Inflammatory macrophage treated with lipopolysaccharide for 1 hour (primary cell): Measurements from ENCODE around the gene SORL1.
"Not testable (repeated sequence)": the region's sequence is repeated elsewhere in the genome, so short reads cannot be mapped to it uniquely, and the experiment has no call there.

Experiments used
- DNase-seq, 2 donors: peaks; one replicate each; pipeline ENCODE4 v3.0.0-alpha.2; 2020 to 2022

The SORL1 gene

GRCh38 chr11:121451986-121452608 is at the start of gene SORL1:
TSS of gene SORL1 (plus strand) at chr11:121452314. CDS start at chr11:121452332, 18 bp downstream.
- DNase-seq: peak; percentile 37 to 43

GRCh38 chr11:121405646-121406045 is 46.5 kb upstream of the SORL1 start:
- peak; percentile 40 to 42 for DNase-seq

GRCh38 chr11:121406291-121406690 is 45.8 kb upstream of the SORL1 start:
- DNase-seq: no peak

GRCh38 chr11:121408830-121409229 is 43.3 kb upstream of the SORL1 start:
- DNase-seq: no peak

GRCh38 chr11:121410041-121410440 is 42.1 kb upstream of the SORL1 start:
- not testable (repeated sequence) for DNase-seq

GRCh38 chr11:121411330-121411729 is 40.8 kb upstream of the SORL1 start:
- not testable (repeated sequence) for DNase-seq

GRCh38 chr11:121412000-121412587 is 40.0 kb upstream of the SORL1 start:
- no peak for DNase-seq

- no peak for DNase-seq
These were observed 39.3 kb upstream of the SORL1 start for GRCh38 chr11:121412711-121413415.

- DNase-seq: peak; percentile 49 to 56
These were observed 37.8 kb upstream of the SORL1 start for GRCh38 chr11:121414141-121414913.

GRCh38 chr11:121415856-121416255 is 36.3 kb upstream of the SORL1 start:
- DNase-seq: peak in 1 of 2 donors; percentile 53

GRCh38 chr11:121417055-121417551 is 35.0 kb upstream of the SORL1 start:
- peak; percentile 81 to 91 for DNase-seq

- no peak for DNase-seq
These were observed 34.5 kb upstream of the SORL1 start for GRCh38 chr11:121417607-121418006.

GRCh38 chr11:121418625-121419114 is 33.4 kb upstream of the SORL1 start:
- peak; percentile 91 to 92 for DNase-seq

GRCh38 chr11:121419836-121420235 is 32.3 kb upstream of the SORL1 start:
- DNase-seq: no peak

GRCh38 chr11:121420398-121420797 is 31.7 kb upstream of the SORL1 start:
- DNase-seq: no peak

- DNase-seq: peak; percentile 65 to 76
These were observed 30.8 kb upstream of the SORL1 start for GRCh38 chr11:121421149-121421901.

- peak in 1 of 2 donors; percentile 32 for DNase-seq
These were observed 29.4 kb upstream of the SORL1 start for GRCh38 chr11:121422675-121423074.

GRCh38 chr11:121425828-121426227 is 26.3 kb upstream of the SORL1 start:
- no peak for DNase-seq

GRCh38 chr11:121426476-121427399 is 25.4 kb upstream of the SORL1 start:
- DNase-seq: peak in 1 of 2 donors; percentile 29

- no peak for DNase-seq
These were observed 24.7 kb upstream of the SORL1 start for GRCh38 chr11:121427400-121427744.

GRCh38 chr11:121429556-121429955 is 22.6 kb upstream of the SORL1 start:
- DNase-seq: peak in 1 of 2 donors; percentile 53
